IMR-90 (cell line): ENCODE data around the gene CCDC50.

Experiments
- BHLHE40 ChIP-seq: fragments of 150-350 bp; IDR thresholded peaks from 2 replicates; pipeline ENCODE4 v1.6.1; 2016; ENCODE audit warnings: mild to moderate bottlenecking, low read depth, low read length
- CTCF ChIP-seq: conservative IDR thresholded peaks from 2 replicates; pipeline ENCODE4 v1.5.1; 2012; ENCODE audit warnings: mild to moderate bottlenecking, low read depth, low read length, improper control_type of control experiment
- ELK1 ChIP-seq: fragments of 150-350 bp; IDR thresholded peaks from 2 replicates; pipeline ENCODE4 v1.6.1; 2016; ENCODE audit warnings: low read depth, mild to moderate bottlenecking, low read length, moderate library complexity, borderline replicate concordance
- FOS ChIP-seq: fragments of 150-350 bp; IDR thresholded peaks from 2 replicates; pipeline ENCODE4 v1.6.1; 2016; ENCODE audit warnings: low read depth, low read length
- MAZ ChIP-seq: IDR thresholded peaks from 2 replicates; pipeline ENCODE4 v1.6.1; 2012; ENCODE audit warnings: low read depth, mild to moderate bottlenecking, low read length, improper control_type of control experiment, moderate library complexity, borderline replicate concordance
- MXI1 ChIP-seq: IDR thresholded peaks from 2 replicates; pipeline ENCODE4 v1.6.1; 2012; ENCODE audit warnings: low read depth, mild to moderate bottlenecking, low read length, moderate library complexity, borderline replicate concordance
- POLR2A ChIP-seq: IDR thresholded peaks from 2 replicates; pipeline ENCODE4 v1.6.1; 2012; ENCODE audit warnings: mild to moderate bottlenecking, low read depth, low read length
- RAD21 ChIP-seq: IDR thresholded peaks from 2 replicates; pipeline ENCODE4 v1.6.1; 2012; ENCODE audit warnings: low read length, improper control_type of control experiment
- USF2 ChIP-seq: fragments of 150-350 bp; IDR thresholded peaks from 2 replicates; pipeline ENCODE4 v1.6.1; 2017; ENCODE audit warnings: mild to moderate bottlenecking, antibody characterized with exemption, low read length, low read depth

GRCh38 chr3:191420771-191421170, 91.6 kb downstream of the CCDC50 start:
- TF ChIP-seq USF2 (no peak), MAZ (no peak), CTCF (no peak), FOS (no peak), ELK1 (no peak), MXI1 (no peak), POLR2A (no peak), BHLHE40 (no peak), RAD21 (no peak)
